OCI-LY7 (cell line): ENCODE results near the gene CRHR2. TPM values are rescaled to one million over a fixed set of nuclear protein-coding genes. Genes with fewer than 3 reads are reported as not detected.

Experiments
- BruUV-seq: library from RNA; stranded (reverse); fragments of 400-500 nt; replicated peaks from 2 replicates; lab custom pipeline; 2021; lab: Mats Ljungman, UMichigan
- CTCF ChIA-PET: fragments of 300-600 bp; sonication (Branson Sonifier 250); formaldehyde crosslinking; loops from one replicate; lab custom pipeline; 2022; ENCODE audit warnings: antibody characterized with exemption; ENCODE audit not compliant: unreplicated experiment; lab: Charles Lee
- POLR2A ChIA-PET: fragments of 300-600 bp; sonication (Branson Sonifier 250); formaldehyde crosslinking; loops from one replicate; lab custom pipeline; 2022; ENCODE audit warnings: antibody characterized with exemption; lab: Charles Lee
- DNase-seq: peaks from one replicate; pipeline ENCODE4 v3.0.0-alpha.2; 2015; ENCODE audit warnings: low spot score
- H2AFZ ChIP-seq: fragments of 200-600 bp; sonication (generic), shearing (Covaris generic); 2 replicates; pipeline ENCODE4 v1.6.1; 2014; ENCODE audit warnings: mild to moderate bottlenecking, antibody characterized with exemption, low read length, moderate library complexity
- H3K27ac ChIP-seq: fragments of 200-600 bp; sonication (generic); 2 replicates; pipeline ENCODE4 v1.5.1; 2014; ENCODE audit warnings: mixed run types, low read depth, mild to moderate bottlenecking, moderate library complexity, low read length, inconsistent platforms; ENCODE audit not compliant: poor library complexity, severe bottlenecking
- H3K36me3 ChIP-seq: fragments of 200-600 bp; sonication (generic); 2 replicates; pipeline ENCODE4 v1.6.1; 2014; ENCODE audit warnings: mild to moderate bottlenecking, antibody characterized with exemption, low read length, moderate library complexity, mixed read lengths; ENCODE audit not compliant: insufficient read depth
- H3K4me1 ChIP-seq: fragments of 200-600 bp; sonication (generic); 2 replicates; pipeline ENCODE4 v1.5.1; 2014; ENCODE audit warnings: mild to moderate bottlenecking, low read length; ENCODE audit not compliant: insufficient read depth, poor library complexity, severe bottlenecking
- H3K4me2 ChIP-seq: fragments of 200-600 bp; sonication (generic); 2 replicates; pipeline ENCODE4 v1.6.1; 2014; ENCODE audit warnings: mild to moderate bottlenecking, low read length
- H3K4me3 ChIP-seq: fragments of 200-600 bp; sonication (generic); 2 replicates; pipeline ENCODE4 v1.5.1; 2014; ENCODE audit warnings: mild to moderate bottlenecking, low read depth, low read length; ENCODE audit not compliant: poor library complexity, severe bottlenecking
- H3K79me2 ChIP-seq: fragments of 200-600 bp; sonication (generic); 2 replicates; pipeline ENCODE4 v1.6.1; 2016; ENCODE audit warnings: low read depth, mild to moderate bottlenecking, low read length, moderate library complexity, mixed read lengths; ENCODE audit not compliant: insufficient read depth
- H3K9me2 ChIP-seq: fragments of 200-600 bp; sonication (generic); 2 replicates; pipeline ENCODE4 v1.6.1; 2016; ENCODE audit warnings: mild to moderate bottlenecking, low read length, mixed read lengths; ENCODE audit not compliant: insufficient read depth
- H3K9me3 ChIP-seq: fragments of 200-600 bp; sonication (generic); 2 replicates; pipeline ENCODE4 v1.6.1; 2014; ENCODE audit warnings: mild to moderate bottlenecking, mixed run types, low read length, mixed read lengths
- H4K20me1 ChIP-seq: fragments of 200-600 bp; sonication (generic); 2 replicates; pipeline ENCODE4 v1.6.1; 2014; ENCODE audit warnings: mild to moderate bottlenecking, antibody characterized with exemption, low read length, moderate library complexity, mixed read lengths; ENCODE audit not compliant: insufficient read depth
- EZH2phosphoT487 ChIP-seq: fragments of 200-600 bp; sonication (generic); IDR thresholded peaks from 2 replicates; pipeline ENCODE4 v1.6.1; 2018; ENCODE audit warnings: low read depth, borderline replicate concordance, mild to moderate bottlenecking, mixed run types, antibody characterized with exemption, low read length, moderate library complexity, mixed read lengths
- intact Hi-C: fragments of 100-400 bp; cut with micrococcal nuclease; formaldehyde crosslinking; loops from one replicate; pipeline ENCODE4 v1.10.0; 2022; ENCODE audit not compliant: unreplicated experiment
- total RNA-seq, 2 experiments: library from RNA; depleted of rRNA in 1 of 2; stranded (reverse); fragments of >200 nt in 1 of 2; shearing (Covaris generic) in 1 of 2; gene quantifications; 2 replicates each; pipeline ENCODE4 v1.2.3, GENCODE V29; 2014 to 2022
- TF ChIP-seq, protein P1 (sequence below): fragments of 200-600 bp; sonication (generic); conservative IDR thresholded peaks from 2 replicates; pipeline ENCODE4 v1.5.1; 2014; ENCODE audit warnings: mild to moderate bottlenecking, antibody characterized with exemption, low read length, moderate library complexity, mixed read lengths

Gene CRHR2
- total RNA-seq, 2 experiments from 2014 or later = not detected

DNA sequence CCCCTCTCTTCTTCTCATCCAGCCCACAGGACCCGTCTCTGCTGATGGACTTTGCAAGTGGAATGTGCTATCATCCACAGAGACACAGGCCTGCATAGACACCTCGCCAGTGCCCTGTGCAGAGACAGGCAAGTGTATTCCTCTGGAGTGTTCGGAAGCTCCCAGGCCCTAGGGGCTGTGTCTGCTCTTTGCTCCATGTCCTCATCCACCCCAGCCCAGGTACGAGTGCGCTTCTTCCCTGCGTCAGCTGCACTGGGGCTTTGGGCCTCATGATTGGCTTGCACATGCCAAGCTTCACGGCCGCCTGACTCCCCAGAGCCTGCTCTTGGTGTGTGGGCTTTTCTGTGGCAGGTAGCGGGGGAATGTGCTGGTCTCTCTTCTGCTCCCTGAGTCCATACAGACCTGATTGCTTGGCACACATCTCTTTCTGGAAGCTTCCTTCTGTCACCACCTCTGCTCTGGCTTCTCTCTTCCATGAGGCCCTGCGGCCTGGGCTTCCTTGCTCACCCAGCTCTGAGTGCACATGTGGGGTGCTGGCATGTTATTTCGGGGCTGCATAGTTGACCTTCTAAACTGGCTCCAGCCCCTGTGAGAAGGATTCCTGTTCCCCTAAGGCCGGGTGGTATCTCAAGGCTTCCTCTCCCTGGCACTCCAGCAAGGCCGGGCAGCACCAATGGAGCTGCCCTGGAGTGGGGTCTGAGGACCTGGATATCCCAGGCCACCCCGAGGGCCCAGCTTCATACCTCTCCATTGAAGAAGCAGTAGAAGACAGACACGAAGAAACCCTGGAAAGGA is 27.8 kb downstream of the CRHR2 start:
- intact Hi-C loops = no loop called here
- H3K27ac ChIP-seq = no peak overlapping the region
- no peaks in the 10 kb centered on the region for H4K20me1 ChIP-seq
- H3K4me3 ChIP-seq = no peak overlapping the region
- ChIA-PET POLR2A (no interaction called here), CTCF (interaction anchor here (1.1 kb wide), 1 partner anchor 10 kb away, joined by 4 read pairs; no protein-coding TSS in a partner anchor)
- no peaks in the 10 kb centered on the region for H3K4me1 ChIP-seq
- DNase-seq = no peak
- H3K9me2 ChIP-seq = no peaks in the 10 kb centered on the region
- H3K4me2 ChIP-seq = no peak overlapping the region
- H3K36me3 ChIP-seq = no peaks in the 10 kb centered on the region
- no peaks in the 10 kb centered on the region for H3K79me2 ChIP-seq
- H3K9me3 ChIP-seq = no peaks in the 10 kb centered on the region
- no peak for TF ChIP-seq EZH2phosphoT487
- TF ChIP-seq, protein P1, sequence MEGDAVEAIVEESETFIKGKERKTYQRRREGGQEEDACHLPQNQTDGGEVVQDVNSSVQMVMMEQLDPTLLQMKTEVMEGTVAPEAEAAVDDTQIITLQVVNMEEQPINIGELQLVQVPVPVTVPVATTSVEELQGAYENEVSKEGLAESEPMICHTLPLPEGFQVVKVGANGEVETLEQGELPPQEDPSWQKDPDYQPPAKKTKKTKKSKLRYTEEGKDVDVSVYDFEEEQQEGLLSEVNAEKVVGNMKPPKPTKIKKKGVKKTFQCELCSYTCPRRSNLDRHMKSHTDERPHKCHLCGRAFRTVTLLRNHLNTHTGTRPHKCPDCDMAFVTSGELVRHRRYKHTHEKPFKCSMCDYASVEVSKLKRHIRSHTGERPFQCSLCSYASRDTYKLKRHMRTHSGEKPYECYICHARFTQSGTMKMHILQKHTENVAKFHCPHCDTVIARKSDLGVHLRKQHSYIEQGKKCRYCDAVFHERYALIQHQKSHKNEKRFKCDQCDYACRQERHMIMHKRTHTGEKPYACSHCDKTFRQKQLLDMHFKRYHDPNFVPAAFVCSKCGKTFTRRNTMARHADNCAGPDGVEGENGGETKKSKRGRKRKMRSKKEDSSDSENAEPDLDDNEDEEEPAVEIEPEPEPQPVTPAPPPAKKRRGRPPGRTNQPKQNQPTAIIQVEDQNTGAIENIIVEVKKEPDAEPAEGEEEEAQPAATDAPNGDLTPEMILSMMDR = no peak
- no peak overlapping the region for H2AFZ ChIP-seq
- no TSS peak for BruUV-seq

DNA sequence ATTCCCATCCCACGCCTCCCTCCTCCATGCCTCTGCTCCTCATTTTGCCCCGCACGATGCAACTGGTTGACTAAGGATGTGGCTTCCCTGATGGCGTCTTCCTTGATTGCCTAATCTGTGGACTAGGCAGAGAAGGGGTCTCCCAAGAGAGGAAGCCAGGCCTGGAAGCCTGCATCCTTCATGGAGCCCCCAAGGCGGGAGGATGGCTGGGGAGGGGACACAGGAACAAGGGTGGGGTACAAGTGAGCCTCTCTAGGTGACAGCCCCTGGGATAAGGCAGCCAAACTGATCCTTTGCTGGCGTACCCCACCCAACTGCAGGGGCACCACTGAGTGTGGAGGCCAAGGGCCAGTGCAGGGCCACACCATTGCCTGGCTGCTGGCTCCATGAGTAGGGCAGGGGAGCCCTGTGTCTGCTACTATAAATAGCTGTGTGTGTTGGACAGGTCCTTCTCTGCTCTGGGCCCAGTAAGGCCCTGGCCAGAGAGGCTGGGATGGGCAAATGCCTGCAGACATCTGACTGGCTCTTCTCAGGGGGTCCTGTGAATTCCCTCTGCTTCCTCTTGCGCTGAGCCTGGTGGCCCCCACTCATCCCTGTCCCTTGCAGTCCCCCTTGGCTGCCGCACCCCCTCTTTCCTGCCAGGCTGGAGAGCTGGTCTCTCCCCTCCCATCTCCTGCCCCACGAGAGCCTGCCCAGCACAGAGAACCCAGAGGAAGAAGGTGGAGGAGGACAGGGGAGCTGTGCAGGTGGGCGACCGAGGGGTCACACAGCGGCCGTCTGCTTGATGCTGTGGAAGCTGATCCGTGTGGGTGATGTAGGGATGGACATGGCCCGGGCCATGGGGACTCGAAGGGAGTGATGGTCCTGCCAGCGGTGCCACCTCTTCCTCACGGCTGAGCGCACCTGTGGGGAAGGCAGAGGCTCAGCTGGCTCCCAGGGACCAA is 29.3 kb downstream of the CRHR2 start:
- no peak for DNase-seq
- no peak overlapping the region for H3K4me3 ChIP-seq
- no peaks in the 10 kb centered on the region for H3K9me3 ChIP-seq
- H2AFZ ChIP-seq = no peak overlapping the region
- ChIA-PET CTCF (interaction anchor here (1.1 kb wide), 1 partner anchor 9 kb away, joined by 4 read pairs; no protein-coding TSS in a partner anchor), POLR2A (no interaction called here)
- no peaks in the 10 kb centered on the region for H3K79me2 ChIP-seq
- H4K20me1 ChIP-seq = no peaks in the 10 kb centered on the region
- no peak for TF ChIP-seq EZH2phosphoT487
- TF ChIP-seq, protein P1 = no peak
- H3K9me2 ChIP-seq = no peaks in the 10 kb centered on the region
- no peaks in the 10 kb centered on the region for H3K36me3 ChIP-seq
- no peak overlapping the region for H3K4me2 ChIP-seq
- no TSS peak for BruUV-seq
- H3K27ac ChIP-seq = no peak overlapping the region
- no peaks in the 10 kb centered on the region for H3K4me1 ChIP-seq
- intact Hi-C loops = loop anchor here (1.0 kb wide), 1 partner anchor 21 kb away; no protein-coding TSS in a partner anchor
